Measurements from ENCODE around the gene FARS2. TPM values are rescaled to one million over a fixed set of nuclear protein-coding genes. Genes with fewer than 3 reads are reported as not detected.

The FARS2 gene
- total RNA-seq, 1 donor, result 29.8 TPM

DNA sequence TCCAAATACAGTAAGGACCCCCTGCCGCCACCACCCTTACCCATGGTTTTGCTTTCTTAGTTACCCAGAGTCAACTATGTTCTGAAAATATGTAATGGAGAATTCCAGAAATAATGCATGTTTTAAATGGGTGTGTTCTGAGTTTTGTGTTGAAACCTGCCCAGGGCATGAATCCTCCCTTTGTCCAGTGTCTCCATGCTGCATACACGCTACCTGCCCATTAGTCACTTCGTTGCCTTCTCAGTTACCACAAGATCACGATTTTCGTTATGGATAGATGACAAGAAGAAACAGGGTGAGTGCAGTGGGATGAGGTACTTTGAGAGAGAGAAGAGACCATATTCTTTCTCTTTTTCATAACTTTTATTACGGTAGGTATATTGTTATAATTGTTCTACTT, 10.6 kb downstream of the FARS2 start:
- DNase-seq (ENCODE audit: low read depth), result no peak
- TF ChIP-seq, protein P1, sequence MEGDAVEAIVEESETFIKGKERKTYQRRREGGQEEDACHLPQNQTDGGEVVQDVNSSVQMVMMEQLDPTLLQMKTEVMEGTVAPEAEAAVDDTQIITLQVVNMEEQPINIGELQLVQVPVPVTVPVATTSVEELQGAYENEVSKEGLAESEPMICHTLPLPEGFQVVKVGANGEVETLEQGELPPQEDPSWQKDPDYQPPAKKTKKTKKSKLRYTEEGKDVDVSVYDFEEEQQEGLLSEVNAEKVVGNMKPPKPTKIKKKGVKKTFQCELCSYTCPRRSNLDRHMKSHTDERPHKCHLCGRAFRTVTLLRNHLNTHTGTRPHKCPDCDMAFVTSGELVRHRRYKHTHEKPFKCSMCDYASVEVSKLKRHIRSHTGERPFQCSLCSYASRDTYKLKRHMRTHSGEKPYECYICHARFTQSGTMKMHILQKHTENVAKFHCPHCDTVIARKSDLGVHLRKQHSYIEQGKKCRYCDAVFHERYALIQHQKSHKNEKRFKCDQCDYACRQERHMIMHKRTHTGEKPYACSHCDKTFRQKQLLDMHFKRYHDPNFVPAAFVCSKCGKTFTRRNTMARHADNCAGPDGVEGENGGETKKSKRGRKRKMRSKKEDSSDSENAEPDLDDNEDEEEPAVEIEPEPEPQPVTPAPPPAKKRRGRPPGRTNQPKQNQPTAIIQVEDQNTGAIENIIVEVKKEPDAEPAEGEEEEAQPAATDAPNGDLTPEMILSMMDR (IDR thresholded peaks at IDR 0.05; ENCODE audit: insufficient read depth, low read depth, low read length), result no peak
- no peak overlapping the region for H3K4me3 ChIP-seq (ENCODE audit: low read depth, low read length)

DNA sequence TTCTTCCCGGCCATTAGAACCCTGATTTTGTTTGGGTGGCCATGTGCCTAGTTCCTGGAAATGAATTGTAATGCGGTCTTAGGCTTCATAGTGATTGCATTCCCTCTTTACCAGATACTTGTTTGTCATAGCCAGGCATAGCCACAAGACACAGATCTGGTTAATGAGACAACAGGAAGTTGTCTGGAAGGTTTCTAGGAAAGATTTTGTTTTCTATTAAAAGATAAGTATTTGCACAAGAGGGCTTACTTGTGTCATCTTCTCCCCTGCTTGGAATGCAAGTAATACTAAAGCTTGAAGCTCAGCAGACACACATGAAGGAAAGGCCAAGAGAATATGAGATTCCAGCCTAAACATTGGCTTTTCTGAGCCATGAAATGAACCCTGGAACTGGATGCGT, 12.9 kb downstream of the FARS2 start:
- peak; percentile 87 for DNase-seq (ENCODE audit: low read depth)
- TF ChIP-seq, protein P1 (IDR thresholded peaks at IDR 0.05; ENCODE audit: insufficient read depth, low read depth, low read length), result no peak
- no peak overlapping the region for H3K4me3 ChIP-seq (ENCODE audit: low read depth, low read length)

DNA sequence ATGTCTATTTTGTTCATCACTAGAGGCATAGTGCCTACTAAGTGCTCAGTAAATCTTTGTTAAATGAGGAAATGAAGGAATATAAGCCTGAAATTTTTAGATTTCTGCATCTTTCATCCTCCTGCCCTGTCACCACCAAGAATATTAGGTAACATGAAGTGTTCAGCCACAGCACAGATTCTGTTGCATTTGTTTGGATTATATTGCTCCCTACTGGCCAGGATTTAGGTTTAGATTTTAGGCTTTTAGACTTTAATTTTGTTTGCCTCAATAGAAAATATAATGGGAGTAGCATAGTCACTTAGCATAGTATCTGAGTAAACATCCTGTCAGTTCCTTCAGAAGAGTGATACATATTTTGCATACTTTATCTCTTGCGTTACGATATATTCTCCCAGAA, 14.2 kb downstream of the FARS2 start:
- TF ChIP-seq, protein P1 (IDR thresholded peaks at IDR 0.05; ENCODE audit: insufficient read depth, low read depth, low read length), result no peak
- no peak for DNase-seq (ENCODE audit: low read depth)

DNA sequence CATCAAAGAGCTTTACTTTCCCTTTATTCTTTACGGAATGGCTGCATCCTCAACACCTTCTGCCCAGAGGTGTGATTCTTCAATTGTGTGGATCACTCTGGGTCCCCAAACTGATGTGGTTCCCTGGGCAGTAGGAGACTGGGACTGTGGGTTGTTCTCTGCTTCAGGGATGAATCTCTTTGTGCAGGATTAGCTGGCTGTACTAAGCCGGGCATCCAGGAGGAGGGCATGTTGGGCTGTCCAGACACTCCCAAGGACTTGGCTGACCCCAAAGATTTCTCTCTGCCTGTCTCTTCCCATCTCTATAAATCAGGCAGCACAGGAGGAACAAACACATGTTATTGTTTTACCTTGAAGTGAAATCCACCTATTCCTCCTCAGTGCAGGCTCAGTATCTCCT, 15.3 kb downstream of the FARS2 start:
- DNase-seq (ENCODE audit: low read depth), result no peak
- no peak overlapping the region for H3K4me3 ChIP-seq (ENCODE audit: low read depth, low read length)
- TF ChIP-seq, protein P1 (IDR thresholded peaks at IDR 0.05; ENCODE audit: insufficient read depth, low read depth, low read length), result no peak

More for the DNA sequence above, 14.2 kb downstream of the FARS2 start:
- no peak overlapping the region for H3K4me3 ChIP-seq (ENCODE audit: low read depth, low read length)

DNA sequence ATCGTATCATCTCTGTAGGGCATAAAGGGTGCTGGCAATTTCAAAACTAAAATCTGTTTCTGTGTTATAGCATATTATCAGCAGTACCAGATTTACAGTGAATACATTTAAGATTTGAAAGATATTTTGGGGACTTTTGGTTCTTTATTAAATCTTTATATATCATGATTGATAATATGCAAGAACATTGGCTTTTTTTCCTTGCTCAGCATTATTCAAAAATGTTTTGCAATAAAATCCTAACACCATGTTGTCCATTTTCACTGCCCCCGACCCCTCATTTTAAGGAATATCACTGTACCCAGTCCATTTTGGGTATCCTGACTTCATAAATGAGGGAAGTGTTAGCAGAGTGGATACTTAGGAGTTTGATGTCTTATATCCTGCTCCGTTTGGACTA, 16.3 kb downstream of the FARS2 start:
- DNase-seq (ENCODE audit: low read depth), result no peak
- no peak overlapping the region for H3K4me3 ChIP-seq (ENCODE audit: low read depth, low read length)
- TF ChIP-seq, protein P1 (IDR thresholded peaks at IDR 0.05; ENCODE audit: insufficient read depth, low read depth, low read length), result no peak

DNA sequence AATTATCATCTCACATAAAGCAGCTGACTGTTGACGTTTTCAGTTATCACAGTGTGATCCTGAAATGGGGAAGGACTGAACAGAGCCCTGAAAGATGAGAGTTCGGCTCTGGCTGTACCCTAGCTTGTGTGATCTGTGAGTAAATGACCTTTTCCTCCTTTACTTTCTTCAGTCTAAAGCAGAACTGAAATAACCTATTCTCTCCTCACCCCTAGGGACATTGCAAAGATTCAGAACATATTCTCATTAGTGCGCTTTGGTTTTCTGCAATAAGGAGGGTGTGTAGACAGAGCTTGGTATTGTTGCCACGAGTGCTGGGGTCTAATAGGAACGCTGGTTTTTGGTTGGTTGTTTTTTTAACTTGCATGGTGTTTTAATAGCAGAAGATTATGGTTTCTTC, 16.7 kb downstream of the FARS2 start:
- TF ChIP-seq, protein P1 (IDR thresholded peaks at IDR 0.05; ENCODE audit: insufficient read depth, low read depth, low read length), result no peak
- H3K4me3 ChIP-seq (ENCODE audit: low read depth, low read length), result no peak overlapping the region
- DNase-seq (ENCODE audit: low read depth), result no peak

DNA sequence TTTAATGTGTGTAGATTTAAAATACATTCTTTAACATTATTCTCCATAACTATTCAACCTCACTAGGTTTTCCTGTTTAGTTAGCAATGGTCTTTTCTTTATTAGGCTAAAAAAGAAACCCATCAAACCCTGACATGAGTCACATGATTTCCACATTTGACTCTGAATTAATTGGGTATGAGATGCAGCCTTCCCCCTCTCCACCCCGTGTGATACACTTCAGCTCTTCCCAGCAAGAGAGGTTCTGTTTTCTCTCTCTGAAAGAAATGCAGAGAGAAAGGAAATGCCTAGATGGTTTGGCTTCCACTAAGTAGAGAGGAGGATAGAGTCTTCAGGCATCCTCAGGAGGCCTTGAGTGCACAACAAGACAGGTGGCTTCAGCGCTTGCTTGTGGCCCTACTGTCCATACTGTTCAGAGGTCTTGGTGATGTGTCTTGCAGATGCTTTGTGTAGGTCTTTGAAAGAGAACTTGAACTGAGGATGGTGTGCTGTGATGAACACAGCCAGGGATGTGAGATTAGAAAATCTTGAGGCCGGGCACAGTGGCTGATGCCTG, 17.3 kb downstream of the FARS2 start:
- no peak for DNase-seq (ENCODE audit: low read depth)
- TF ChIP-seq, protein P1 (IDR thresholded peaks at IDR 0.05; ENCODE audit: insufficient read depth, low read depth, low read length), result no peak

More for the DNA sequence above, 17.3 kb downstream of the FARS2 start:
- H3K4me3 ChIP-seq (ENCODE audit: low read depth, low read length), result no peak overlapping the region

All from fibroblast of villous mesenchyme (primary cell).